GM12865 (cell line): Measurements from ENCODE around the gene URM1.
A peak's percentile ranks its signal among the peaks of the same experiment; 100 is the strongest.

Source experiments
- DNase-seq: peaks from one replicate; pipeline ENCODE4 v3.0.0; 2010; ENCODE audit warnings: low read depth
- H3K4me3 ChIP-seq: 2 replicates; pipeline ENCODE4 v1.5.1; 2011; ENCODE audit warnings: mild to moderate bottlenecking, low read depth, low read length, control low read depth
- CTCF ChIP-seq: IDR thresholded peaks from 2 replicates; pipeline ENCODE4 v1.5.1; 2011; ENCODE audit warnings: low read length, control low read depth, low read depth, inconsistent platforms; ENCODE audit not compliant: insufficient read depth; ENCODE audit errors: missing control alignments

URM1 gene

GRCh38 chr9:128370752-128371629, at the start of gene URM1:
TSS of gene URM1 (plus strand) at chr9:128371374. CDS start at chr9:128371381, 7 bp downstream.
- TF ChIP-seq CTCF, result no peak
- H3K4me3 ChIP-seq, result peak within 1 kb of the TSS; percentile 87
- peak; percentile 93 for DNase-seq

GRCh38 chr9:128321879-128322403, 49.2 kb upstream of the URM1 start:
- no peak for DNase-seq
- H3K4me3 ChIP-seq, result peak overlapping the region; percentile 80
- no peak for TF ChIP-seq CTCF

GRCh38 chr9:128322404-128323211, 48.6 kb upstream of the URM1 start, which contains the start of the genes COQ4 and TRUB2:
TSS of gene COQ4 (plus strand) at chr9:128322839. CDS start at chr9:128322859, 20 bp downstream.
TSS of gene TRUB2 (minus strand) at chr9:128322447. CDS start at chr9:128322408, 39 bp downstream.
- no peak for TF ChIP-seq CTCF
- peak within 1 kb of the TSS; percentile 80 for H3K4me3 ChIP-seq
- DNase-seq, result peak; percentile 96

GRCh38 chr9:128323212-128323730, 47.9 kb upstream of the URM1 start:
- DNase-seq, result no peak
- no peak for TF ChIP-seq CTCF
- H3K4me3 ChIP-seq, result peak overlapping the region; percentile 80

GRCh38 chr9:128323791-128324190, 47.4 kb upstream of the URM1 start:
- H3K4me3 ChIP-seq, result peak overlapping the region; percentile 80
- DNase-seq, result no peak
- TF ChIP-seq CTCF, result no peak

GRCh38 chr9:128324401-128324800, 46.8 kb upstream of the URM1 start:
- no peak for DNase-seq
- H3K4me3 ChIP-seq, result no peak overlapping the region
- no peak for TF ChIP-seq CTCF
